DND-41 (cell line): ENCODE results near the gene PTPRN2.

Experiments
- ATAC-seq: fragments of 200-7000 bp; cut with Tn5 transposase; 3 replicates; pipeline ENCODE4 v1.9.1; 2021; ENCODE audit warnings: low read depth; ENCODE audit not compliant: insufficient read depth
- DNase-seq: peaks from one replicate; pipeline ENCODE4 v3.0.0-alpha.2; 2020
- H2AFZ ChIP-seq: 2 replicates; pipeline ENCODE4 v1.6.0; 2012; ENCODE audit warnings: low read depth, low read length
- H3K27ac ChIP-seq: 2 replicates; pipeline ENCODE4 v1.5.1; 2012; ENCODE audit warnings: low read length, inconsistent platforms
- H3K27me3 ChIP-seq: fragments of 200-600 bp; sonication (generic); 2 replicates; pipeline ENCODE4 v1.6.0; 2012; ENCODE audit warnings: low read length, mild to moderate bottlenecking, inconsistent platforms; ENCODE audit not compliant: insufficient read depth, poor library complexity
- H3K36me3 ChIP-seq: 2 replicates; pipeline ENCODE4 v1.5.1; 2012; ENCODE audit warnings: low read length, inconsistent platforms; ENCODE audit not compliant: insufficient read depth
- H3K4me1 ChIP-seq: 2 replicates; pipeline ENCODE4 v1.5.1; 2012; ENCODE audit warnings: mild to moderate bottlenecking, low read length; ENCODE audit not compliant: insufficient read depth
- H3K4me2 ChIP-seq: 2 replicates; pipeline ENCODE4 v1.6.0; 2012; ENCODE audit warnings: mild to moderate bottlenecking, moderate library complexity, low read length, inconsistent platforms; ENCODE audit not compliant: insufficient read depth
- H3K4me3 ChIP-seq, 2 experiments: fragments of 200-600 bp in 1 of 2; shearing (Covaris generic) in 1 of 2; 2 replicates each; pipeline ENCODE4 v1.5.1; 2012 to 2016; ENCODE audit warnings: inconsistent platforms in 2 of 2, low read length in 2 of 2, mild to moderate bottlenecking in 2 of 2, low read depth in 1 of 2, moderate library complexity in 1 of 2
- H3K79me2 ChIP-seq: 2 replicates; pipeline ENCODE4 v1.6.0; 2012; ENCODE audit warnings: low read length, inconsistent platforms; ENCODE audit not compliant: insufficient read depth
- H3K9ac ChIP-seq: 2 replicates; pipeline ENCODE4 v1.6.0; 2012; ENCODE audit warnings: low read depth, mild to moderate bottlenecking, inconsistent platforms, low read length, moderate library complexity
- H3K9me3 ChIP-seq: 2 replicates; pipeline ENCODE4 v1.5.1; 2012; ENCODE audit warnings: low read length, moderate library complexity, mild to moderate bottlenecking, inconsistent platforms; ENCODE audit not compliant: insufficient read depth, severe bottlenecking
- H4K20me1 ChIP-seq: 2 replicates; pipeline ENCODE4 v1.6.0; 2012; ENCODE audit warnings: low read length; ENCODE audit not compliant: insufficient read depth
- CTCF ChIP-seq: IDR thresholded peaks from 2 replicates; pipeline ENCODE4 v1.5.1; 2012; ENCODE audit warnings: borderline replicate concordance, low read length, moderate library complexity, mild to moderate bottlenecking; ENCODE audit not compliant: poor library complexity, severe bottlenecking; ENCODE audit errors: extremely low read depth
- EZH2 ChIP-seq: IDR thresholded peaks from 3 replicates; pipeline ENCODE4 v1.6.1; 2012; ENCODE audit warnings: borderline replicate concordance, low read depth, mild to moderate bottlenecking, moderate library complexity, low read length, inconsistent platforms; ENCODE audit not compliant: severe bottlenecking

The PTPRN2 gene

GRCh38 chr7:158317238-158318205, 270.1 kb downstream of the PTPRN2 start:
- peaks cover 20% of the 10 kb centered on the region for H3K9me3 ChIP-seq
- H3K27ac ChIP-seq, result no peak overlapping the region
- H3K27me3 ChIP-seq, result no peaks in the 10 kb centered on the region

GRCh38 chr7:158316466-158317031, 271.1 kb downstream of the PTPRN2 start:
- Histone ChIP-seq H3K9me3 (peaks cover 30% of the 10 kb centered on the region), H3K4me2 (no peak overlapping the region)
- no peak for ATAC-seq

More at GRCh38 chr7:158317238-158318205, 270.1 kb downstream of the PTPRN2 start:
- no peak for TF ChIP-seq CTCF
- TF ChIP-seq EZH2, result no peak
- Histone ChIP-seq H4K20me1 (no peaks in the 10 kb centered on the region), H3K4me1 (no peaks in the 10 kb centered on the region), H2AFZ (no peak overlapping the region), H3K4me3 (no peak overlapping the region), H3K79me2 (no peaks in the 10 kb centered on the region), H3K4me2 (no peak overlapping the region), H3K9ac (no peak overlapping the region), H3K36me3 (no peaks in the 10 kb centered on the region)
- ATAC-seq (no peak), DNase-seq (no peak)

GRCh38 chr7:158315881-158316280, 271.7 kb downstream of the PTPRN2 start:
- H3K4me3 ChIP-seq, result no peak overlapping the region
- TF ChIP-seq EZH2 (no peak), CTCF (no peak)
- peaks cover 30% of the 10 kb centered on the region for H3K9me3 ChIP-seq
- no peaks in the 10 kb centered on the region for H3K27me3 ChIP-seq
- no peaks in the 10 kb centered on the region for H3K79me2 ChIP-seq
- no peaks in the 10 kb centered on the region for H3K36me3 ChIP-seq
- H3K9ac ChIP-seq, result no peak overlapping the region
- H2AFZ ChIP-seq, result no peak overlapping the region
- ATAC-seq (no peak), DNase-seq (no peak)
- no peaks in the 10 kb centered on the region for H3K4me1 ChIP-seq
- no peaks in the 10 kb centered on the region for H4K20me1 ChIP-seq
- no peak overlapping the region for H3K27ac ChIP-seq
- H3K4me2 ChIP-seq, result no peak overlapping the region

More at GRCh38 chr7:158316466-158317031, 271.1 kb downstream of the PTPRN2 start:
- no peak for DNase-seq
- Histone ChIP-seq H3K4me3 (no peak overlapping the region), H4K20me1 (no peaks in the 10 kb centered on the region), H3K27ac (no peak overlapping the region), H3K4me1 (no peaks in the 10 kb centered on the region), H3K79me2 (no peaks in the 10 kb centered on the region), H2AFZ (no peak overlapping the region), H3K36me3 (no peaks in the 10 kb centered on the region), H3K9ac (no peak overlapping the region), H3K27me3 (no peaks in the 10 kb centered on the region)
- TF ChIP-seq CTCF (no peak), EZH2 (no peak)
